Stimulated activated CD8-positive, alpha-beta memory T cell treated with anti-CD3 and anti-CD28 coated beads, Interleukin-15, amount 100 ng/mL, for 24 hours (primary cell): Measurements from ENCODE around the gene DLGAP4.
"Not testable (repeated sequence)": the region's sequence is repeated elsewhere in the genome, so short reads cannot be mapped to it uniquely, and the experiment has no call there.

Source experiments
- DNase-seq: peaks from one replicate; pipeline ENCODE4 v3.0.0-alpha.2; 2020; ENCODE audit warnings: low read depth

DLGAP4 gene

GRCh38 chr20:36379914-36380313 lies 73.8 kb downstream of the DLGAP4 start:
- DNase-seq, result not testable (repeated sequence)

DNA sequence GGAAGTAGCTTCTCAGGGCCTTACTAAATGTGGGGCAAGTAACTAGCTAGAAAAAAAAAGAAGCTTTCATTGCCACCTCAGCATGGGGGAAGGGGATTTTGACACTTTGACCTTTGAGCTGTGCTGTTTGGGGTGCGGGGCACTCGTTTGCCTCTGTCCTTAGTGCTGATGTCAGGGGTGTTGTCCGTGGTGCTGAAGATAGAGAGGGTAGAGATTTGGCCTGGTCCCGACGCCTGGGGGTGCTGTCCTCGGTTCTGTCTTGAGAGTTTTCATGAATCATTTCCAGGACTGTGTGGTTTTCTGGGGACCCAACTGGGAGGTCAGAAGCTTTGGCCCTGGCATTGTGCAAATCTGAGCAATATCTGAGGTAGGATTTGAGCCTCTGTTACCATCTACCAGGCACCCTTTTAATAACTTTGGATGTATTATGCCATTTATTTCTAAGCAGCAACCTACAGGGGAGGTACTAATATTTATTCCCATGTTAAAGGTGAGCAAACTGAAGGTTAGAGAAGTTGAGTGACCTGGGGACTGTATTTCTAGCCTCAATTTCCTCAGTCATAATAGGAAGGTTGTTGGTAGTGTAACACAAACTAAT lies 78.0 kb downstream of the DLGAP4 start:
- DNase-seq, result no peak

GRCh38 chr20:36385503-36385902 lies 79.4 kb downstream of the DLGAP4 start:
- DNase-seq, result no peak

DNA sequence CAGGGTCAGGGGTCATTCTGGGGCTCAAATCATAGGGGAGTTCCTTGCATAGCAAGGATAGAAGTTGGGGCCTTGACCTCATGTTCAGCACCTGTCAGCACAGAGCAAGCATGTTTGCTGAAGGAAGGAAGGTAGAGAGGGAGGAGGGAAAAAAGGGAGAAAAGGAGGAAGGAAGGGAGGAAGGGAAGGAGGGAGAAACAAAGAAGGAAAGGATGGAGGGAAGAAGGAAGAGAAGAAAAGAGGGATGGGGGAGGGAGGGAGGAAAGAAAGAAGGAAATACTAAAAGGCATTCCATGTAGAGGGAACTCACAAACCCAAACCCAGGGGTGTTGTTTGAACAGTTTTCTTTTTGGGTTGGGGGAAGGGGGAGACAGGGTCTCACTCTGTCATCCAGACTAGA lies 80.1 kb downstream of the DLGAP4 start:
- no peak for DNase-seq

GRCh38 chr20:36390269-36390668 lies 84.1 kb downstream of the DLGAP4 start:
- DNase-seq, result no peak

GRCh38 chr20:36390719-36391415 lies 84.7 kb downstream of the DLGAP4 start:
- DNase-seq, result no peak

- no peak for DNase-seq
Observed at GRCh38 chr20:36391456-36391855, 85.3 kb downstream of the DLGAP4 start.

DNA sequence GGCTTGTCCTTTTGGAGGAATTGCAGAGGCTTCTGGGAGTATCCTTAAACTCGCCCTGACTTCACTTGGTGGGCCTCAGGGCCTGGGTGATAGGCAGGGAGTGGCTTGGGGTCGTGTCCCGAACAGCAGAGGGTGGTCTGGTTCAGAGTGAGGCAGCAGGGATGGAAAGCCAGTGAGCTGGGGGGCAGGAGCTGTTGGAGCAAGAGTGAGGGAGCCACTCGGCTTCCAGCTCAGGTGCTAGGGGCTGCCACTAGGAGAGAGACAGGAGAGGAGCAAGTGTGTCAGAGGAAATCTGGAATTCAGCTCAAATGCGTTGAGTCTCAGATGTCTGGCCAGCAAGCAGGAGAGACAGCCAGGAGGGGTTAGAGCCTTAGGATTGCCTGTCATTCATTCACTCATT lies 85.8 kb downstream of the DLGAP4 start:
- no peak for DNase-seq

DNA sequence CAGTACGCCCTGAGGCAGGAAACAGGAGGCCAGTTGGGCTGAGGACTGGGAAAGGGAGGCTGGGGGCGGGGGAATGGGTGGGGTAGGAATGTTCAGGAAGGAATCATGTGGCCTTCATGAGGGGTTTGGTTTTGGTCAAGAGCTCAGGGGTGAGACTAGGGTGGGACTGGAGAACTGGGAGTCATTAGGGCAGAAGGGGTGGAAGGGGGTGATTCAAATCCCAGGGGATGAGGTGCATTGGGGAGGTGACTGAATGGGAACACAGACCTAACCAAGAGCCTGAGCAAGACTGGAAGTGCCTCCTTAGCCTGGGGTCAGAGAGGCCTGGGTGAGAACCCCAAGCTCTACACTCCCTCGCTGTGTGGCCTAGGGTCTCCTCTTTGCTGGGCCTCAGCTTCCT lies 86.8 kb downstream of the DLGAP4 start:
- no peak for DNase-seq

GRCh38 chr20:36394340-36394965 lies 88.3 kb downstream of the DLGAP4 start:
- DNase-seq, result no peak

DNA sequence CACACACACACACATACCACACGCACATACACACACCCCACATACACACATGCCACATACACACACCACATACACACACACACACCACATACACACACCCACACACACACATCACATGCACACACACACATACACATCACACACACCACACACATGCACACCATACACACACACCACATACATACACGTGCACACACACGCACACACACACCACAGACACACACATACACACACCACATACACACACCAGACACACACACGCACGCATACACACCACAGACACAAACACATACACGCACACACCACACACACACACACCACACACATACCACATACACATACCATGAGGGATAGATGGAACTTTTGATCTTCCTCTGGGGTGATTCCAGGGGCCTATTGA lies 90.2 kb downstream of the DLGAP4 start:
- no peak for DNase-seq

GRCh38 chr20:36396847-36397630 lies 90.9 kb downstream of the DLGAP4 start:
- DNase-seq, result no peak

DNA sequence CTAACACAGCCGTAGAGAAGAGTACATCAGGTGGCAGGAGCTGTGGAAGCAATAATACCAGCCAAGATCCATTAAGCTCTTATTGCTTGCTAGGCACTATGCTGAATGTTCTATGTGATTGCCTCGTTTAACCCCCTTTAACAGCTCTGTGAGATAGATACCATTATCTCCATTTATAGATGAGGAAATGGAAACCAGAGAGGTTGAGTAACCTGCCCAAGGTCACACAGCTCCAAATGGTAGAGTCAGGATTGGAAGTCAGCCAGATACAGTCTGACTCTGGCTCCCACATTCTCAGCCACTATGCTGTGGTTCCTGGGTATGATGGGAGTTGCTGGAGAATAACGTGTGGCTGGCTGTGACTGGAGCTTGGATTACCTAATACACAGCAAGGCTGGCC lies 92.4 kb downstream of the DLGAP4 start:
- DNase-seq, result no peak

DNA sequence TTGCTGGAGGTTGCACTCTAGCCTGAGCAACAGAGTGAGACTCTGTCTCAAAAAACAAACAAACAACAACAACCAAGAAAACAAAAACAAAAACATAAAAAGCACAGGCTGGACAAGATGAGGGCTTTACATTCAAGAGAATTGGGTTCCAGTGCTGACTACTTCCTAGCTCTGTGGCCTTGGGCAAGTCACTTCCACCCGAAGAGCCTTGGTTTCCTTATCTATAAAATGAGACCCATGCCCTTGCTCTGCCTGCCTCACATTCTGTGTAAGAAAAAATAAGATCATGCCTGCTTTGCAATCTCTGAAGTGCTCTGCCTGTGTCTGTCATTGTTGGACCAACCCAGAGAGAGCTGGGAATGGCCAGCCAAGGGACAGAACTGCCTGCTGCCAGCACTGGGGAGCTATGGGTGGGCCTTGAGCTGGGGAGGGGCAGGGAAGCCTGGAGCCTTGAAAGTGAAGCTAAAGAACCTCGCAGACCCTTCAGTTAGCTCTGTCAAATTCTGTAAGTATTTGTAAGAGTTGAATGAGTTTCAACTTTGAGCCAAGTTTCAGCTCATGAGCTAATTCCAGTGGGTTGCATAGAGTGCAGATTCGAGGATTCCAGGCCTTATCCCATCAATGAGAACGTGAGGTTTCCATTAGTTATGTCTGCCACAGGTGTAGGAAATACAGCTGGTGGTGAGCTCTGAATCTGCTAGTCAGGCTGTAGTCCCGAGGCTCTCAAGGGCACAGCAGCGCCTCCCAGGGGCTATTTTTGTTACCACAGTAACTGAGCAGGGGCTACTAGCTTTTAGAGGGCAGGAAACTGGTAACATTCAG lies 93.2 kb downstream of the DLGAP4 start:
- no peak for DNase-seq

GRCh38 chr20:36399969-36400545 lies 93.9 kb downstream of the DLGAP4 start:
- no peak for DNase-seq

- no peak for DNase-seq
Observed at GRCh38 chr20:36400909-36401735, 95.0 kb downstream of the DLGAP4 start.

DNA sequence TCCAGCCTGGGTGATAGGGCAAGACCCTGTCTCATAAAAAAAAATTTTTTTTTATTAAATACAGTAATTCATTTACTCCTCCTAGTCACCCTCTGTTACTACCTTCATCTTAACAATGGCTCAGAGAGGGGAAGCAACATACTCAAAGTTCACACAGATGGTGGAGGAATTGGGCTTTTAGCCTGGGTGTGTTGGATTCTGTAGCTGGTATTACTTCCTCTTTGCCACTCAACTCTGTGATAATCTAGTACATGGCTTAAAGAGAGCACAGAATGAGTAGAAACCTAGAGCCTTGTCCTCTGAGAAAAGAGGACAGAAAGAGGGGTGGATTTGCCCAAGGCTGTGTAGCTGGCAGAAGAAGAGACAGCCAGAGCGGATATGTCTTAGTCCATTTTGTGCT lies 96.6 kb downstream of the DLGAP4 start:
- DNase-seq, result no peak

DNA sequence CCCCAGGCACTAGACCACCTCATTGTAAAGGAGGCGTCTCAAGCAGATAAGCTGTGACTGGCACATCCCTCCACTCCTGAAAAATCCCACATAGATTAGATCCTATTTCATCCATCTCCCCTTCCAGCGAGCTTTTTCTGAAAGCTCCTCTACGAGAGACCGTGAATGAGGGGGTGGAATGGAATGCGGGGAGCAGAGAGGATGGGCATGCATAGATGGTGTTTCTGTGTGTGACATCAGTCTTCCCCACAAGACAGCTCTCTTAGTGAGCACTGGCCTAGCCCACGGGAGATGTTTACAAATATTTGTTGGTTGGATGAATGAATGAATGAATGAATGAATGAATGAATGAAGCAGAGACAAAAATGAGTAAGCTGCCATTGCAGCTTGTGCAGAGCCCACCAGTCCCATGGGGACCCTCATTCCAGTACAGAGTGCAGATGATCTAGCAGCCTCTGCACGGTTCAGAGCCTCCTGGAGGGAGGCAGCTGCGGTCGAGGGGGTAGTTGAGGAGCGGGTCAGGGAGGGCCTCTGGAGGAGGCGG lies 98.4 kb downstream of the DLGAP4 start:
- no peak for DNase-seq

- no peak for DNase-seq
Observed at GRCh38 chr20:36405255-36405654, 99.1 kb downstream of the DLGAP4 start.

GRCh38 chr20:36407199-36407733 lies 101.1 kb downstream of the DLGAP4 start:
- DNase-seq, result no peak
